Measurements from ENCODE around the gene CCNE1.
A peak's percentile ranks its signal among the peaks of the same experiment; 100 is the strongest.

CCNE1 gene

DNA sequence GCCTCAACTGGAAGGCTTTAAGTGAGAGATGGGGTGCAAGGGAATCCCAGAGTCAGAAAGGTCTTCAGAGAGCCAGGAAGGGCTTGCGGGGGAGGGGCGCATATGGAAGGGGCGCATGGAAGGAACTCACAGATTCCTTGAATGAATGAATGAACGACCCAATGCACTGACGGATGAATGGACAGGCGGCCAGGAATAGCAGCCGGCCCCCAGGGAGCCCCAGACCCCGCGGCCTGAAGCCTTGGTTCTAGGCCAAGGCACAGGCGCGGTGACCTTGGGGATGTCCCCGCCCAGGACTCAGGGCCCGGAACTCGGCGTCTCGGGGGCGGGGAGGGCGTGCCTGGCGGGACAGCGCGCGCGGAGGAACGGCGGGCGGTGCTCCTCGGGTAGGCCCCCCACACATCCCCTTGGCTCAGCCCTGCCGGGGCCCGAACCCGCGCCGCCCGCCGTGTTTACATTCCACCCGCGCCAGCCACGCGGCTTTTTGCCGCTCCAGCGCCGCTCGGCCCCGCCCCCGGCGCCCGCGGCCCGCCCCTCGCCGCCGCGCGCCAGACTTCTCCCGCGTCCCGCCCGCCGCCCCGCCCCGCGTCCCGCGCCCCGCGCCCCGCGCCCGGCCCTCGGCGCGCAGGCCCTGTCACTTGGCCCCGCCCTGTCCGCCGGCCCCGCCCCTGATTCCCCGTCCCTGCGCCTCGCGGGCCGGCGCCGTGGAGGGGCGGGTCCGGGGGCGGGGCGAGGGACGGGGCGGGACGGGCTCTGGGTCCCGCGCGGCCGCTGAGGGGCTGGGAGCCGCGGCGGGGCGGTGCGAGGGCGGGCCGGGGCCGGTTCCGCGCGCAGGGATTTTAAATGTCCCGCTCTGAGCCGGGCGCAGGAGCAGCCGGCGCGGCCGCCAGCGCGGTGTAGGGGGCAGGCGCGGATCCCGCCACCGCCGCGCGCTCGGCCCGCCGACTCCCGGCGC is at the start of gene CCNE1:
Gene CCNE1 (plus strand): TSS at position 867 of the 955 bp plus-strand sequence. CDS start 565 bp downstream, outside the sequence.
- peak; percentile 96 for DNase-seq (ENCODE audit: low spot score)

DNA sequence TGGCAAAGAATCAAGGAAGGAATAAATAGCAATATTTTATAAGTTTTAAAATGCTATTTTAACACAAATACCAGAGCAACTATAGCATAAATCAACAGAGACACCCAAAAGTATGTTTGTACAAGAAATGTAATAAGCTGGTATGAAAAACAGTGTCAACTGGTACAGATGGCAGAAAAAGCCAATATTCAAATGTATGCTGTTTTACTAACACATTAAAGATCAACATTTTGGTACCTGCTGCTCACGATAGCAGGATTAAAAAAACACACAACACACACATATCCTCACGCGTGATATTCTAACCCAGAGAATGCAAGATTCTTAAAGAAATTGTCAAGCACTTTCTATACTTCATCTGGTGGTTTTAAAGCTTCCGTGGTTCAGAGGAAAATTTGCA is 48.6 kb upstream of the CCNE1 start:
- DNase-seq (ENCODE audit: low spot score), result no peak

DNA sequence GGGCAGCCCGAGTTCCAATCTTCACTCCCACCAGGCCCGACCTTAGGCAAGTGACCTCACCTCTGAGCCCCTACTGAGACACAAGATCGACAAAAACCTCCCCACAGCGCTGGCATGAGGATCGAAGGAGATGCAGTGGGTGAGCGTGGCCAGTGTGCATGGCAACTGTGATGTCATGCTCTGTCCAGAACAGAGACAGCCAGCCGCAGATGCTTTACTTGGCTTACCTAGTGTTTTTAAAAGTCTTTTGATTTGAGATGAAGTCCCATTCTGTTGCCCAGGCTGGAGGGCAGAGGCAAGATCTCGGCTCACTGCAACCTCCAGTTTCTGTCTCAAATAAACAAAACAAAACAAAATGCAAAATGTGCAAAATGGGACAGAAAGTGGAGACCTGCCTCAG is 47.4 kb upstream of the CCNE1 start:
- DNase-seq (ENCODE audit: low spot score), result no peak

DNA sequence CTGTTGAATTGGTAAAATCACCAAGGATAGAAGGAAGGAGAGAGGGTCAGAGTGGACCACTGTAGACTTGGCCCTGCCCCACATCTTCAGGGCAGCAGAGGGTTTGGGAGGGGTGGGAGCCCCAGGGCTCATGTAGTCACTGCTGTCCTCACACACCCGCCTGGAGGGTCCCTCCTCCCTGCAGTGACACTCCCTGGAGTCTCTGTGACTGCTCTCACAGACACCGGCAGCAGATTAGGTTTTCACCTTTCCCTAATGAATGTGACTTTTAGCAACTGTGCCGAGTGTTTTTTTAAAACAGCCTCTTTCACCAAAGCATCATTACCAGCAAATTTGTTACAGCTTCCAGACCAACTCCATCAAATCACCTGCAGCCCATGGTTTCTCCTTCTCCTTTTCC is 45.7 kb upstream of the CCNE1 start:
- no peak for DNase-seq (ENCODE audit: low spot score)

DNA sequence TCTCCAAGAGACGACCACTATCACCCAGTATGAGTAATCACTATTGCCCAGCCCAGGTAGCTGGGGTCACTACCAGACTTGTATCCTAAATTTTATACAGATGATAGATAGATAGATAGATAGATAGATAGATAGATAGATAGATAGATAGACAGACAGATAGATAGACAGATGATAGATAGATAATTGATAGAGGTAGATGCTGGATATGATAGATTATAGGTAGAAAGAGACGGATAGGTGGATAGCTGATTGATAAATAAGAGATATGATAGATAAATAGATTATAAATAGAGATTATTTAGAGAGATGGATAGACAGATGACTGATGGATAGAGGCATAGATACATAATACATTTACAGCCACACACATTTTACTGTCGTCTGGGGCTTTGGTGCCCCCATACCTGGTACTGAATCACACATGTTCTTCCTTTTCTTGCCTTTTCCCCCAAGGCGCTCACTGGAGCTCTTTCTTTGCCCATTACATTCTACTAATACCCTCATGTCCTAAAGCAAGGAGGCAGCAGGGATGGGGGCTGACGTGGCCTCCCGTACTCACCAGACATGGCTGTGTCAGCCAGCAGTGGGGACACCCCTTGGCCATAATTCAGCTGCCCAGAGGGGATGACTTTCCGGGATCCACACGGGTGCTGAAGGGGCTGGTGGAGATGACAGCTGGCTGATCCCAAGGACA is 44.6 kb upstream of the CCNE1 start:
- no peak for DNase-seq (ENCODE audit: low spot score)

DNA sequence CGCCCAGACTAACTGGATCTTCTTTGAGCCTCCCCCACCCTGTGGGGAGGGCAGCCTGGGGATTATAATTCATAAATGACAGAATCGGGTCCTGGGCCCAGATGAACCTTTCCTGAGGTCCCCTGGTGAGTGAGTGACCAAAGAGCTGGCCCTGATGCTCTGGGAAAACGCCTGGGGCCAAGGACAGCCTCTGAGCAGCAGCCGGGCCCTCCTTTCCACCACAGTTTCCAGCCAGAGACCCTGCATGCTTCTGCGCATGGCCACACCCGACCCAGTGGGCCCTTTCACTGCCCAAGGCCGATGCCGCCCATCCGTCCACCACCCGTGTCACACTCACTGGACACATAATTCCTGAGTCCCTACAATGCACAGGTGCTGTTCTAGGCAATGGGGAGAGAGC is 43.6 kb upstream of the CCNE1 start:
- DNase-seq (ENCODE audit: low spot score), result no peak

DNA sequence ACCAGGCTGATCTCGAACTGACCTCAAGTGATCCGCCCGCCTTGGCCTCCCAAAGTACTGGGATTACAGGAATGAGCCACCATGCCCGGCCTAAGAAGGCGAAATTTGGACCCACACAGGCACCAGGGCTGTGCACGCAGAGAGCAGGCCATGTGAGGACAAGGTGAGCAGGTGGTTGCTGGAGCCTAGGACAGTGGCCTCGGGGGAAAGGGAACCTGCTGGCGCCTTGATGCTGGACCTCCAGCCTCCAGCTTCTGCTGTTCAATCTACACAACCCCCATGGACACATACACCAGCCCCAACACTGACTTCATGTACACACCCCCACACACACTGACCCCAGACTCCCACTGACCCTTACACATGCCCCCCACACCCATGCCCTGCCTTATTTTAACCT is 41.8 kb upstream of the CCNE1 start:
- no peak for DNase-seq (ENCODE audit: low spot score)

DNA sequence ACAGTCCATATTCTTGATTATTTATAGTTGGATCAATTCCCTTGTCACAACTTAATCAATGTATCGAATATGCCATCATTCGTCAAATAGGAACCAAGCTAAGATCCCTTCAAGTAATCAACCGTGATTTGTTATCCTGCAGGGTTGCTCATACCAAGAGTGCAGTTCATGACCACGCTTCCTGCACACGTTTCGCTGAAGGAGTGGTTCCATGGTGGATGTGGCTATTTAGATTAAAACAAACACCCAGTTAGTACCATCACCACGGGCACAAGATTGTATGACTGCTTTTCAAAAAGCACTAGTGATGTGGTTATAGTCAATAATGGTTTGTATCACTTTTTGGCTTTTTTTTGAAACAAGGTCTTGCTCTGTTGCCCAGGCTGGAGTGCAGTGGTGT is 41.1 kb upstream of the CCNE1 start:
- DNase-seq (ENCODE audit: low spot score), result no peak

DNA sequence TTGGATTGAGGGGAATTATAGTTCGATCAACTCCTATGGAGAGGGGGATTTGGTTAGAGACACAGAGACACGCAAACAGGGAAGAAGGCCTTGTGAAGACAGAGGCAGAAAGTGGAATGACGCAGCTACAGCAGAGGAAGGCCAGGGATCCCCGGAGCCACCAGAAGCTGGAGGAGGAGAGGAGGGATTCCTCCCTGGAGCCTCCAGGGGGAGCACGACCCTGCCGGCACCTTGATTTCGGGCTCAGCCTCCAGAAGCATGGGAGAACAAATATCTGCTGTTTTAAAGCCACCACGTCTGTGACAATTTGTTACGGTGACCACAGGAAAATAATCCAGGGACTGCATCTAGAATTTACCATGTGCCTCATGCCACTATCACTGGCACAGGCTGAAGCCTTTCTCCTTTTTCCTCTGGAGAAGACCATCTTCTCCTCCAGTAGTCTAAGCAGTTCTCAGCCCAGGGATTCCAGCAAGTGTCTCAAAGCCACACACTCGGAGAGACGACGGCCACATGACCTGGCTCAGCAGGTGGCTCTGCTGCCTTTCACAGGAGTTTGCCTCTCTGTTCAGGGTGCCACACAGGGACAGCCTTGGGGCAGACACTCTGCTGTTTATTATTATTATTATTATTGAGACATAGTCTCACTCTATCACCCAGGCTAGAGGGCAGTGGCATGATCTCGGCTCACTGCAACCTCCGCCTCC is 39.9 kb upstream of the CCNE1 start:
- DNase-seq (ENCODE audit: low spot score), result no peak

DNA sequence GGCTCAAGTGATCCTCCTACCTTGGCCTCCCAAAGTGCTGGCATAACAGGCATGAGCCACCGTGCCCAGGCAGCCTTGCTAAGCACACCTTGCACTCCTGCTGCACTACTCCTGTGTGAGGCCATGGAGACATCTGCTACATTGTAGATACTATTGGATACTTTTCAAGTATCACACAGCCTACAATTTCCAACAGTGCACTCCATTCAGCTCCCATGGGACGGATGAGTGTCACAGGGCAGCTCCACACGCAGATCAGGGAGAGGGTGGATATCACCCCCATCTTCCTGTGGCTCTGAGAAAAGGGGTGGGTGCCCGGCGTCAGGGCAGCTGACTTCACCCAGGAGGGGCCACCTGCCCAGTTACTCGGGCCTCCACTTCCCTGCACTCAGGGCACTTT is 39.1 kb upstream of the CCNE1 start:
- no peak for DNase-seq (ENCODE audit: low spot score)

DNA sequence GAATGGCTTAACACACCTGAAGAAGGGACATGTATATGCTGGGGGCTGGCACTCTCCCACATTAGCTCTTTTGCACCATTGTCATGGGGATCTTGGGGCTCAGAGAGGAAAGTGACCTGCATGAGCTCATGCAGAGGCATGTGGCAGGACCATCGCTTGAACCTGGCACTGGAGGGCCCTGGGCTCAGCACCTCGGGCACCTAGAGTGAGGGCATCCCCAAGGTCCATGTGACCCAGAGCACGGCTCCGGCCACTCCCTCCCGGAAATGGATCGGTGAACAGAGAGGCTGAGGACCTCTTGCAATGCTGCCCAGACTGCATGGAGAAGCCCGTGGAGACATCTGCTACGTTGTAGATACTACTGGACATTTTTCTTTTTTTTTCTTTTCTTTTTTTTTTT is 38.6 kb upstream of the CCNE1 start:
- no peak for DNase-seq (ENCODE audit: low spot score)

DNA sequence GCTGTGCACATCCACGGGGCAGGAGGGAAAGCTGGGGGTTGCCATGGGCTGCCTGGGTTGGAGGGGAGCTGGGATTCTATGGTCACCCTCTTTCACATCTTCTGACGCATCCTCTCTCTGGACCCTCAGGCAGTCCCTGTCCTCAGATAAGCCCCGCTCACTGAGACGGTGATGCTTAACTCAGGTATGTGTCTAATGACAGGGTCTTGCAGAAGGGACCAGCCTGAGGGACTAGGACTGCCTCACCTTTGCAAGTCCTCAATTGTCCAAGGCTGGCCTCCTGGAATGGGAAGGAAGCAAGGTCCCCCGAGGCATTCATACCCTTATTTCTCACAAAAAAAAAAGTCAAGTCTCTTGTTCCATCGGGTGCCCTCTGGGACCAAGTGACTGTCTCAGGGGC is 37.7 kb upstream of the CCNE1 start:
- no peak for DNase-seq (ENCODE audit: low spot score)

DNA sequence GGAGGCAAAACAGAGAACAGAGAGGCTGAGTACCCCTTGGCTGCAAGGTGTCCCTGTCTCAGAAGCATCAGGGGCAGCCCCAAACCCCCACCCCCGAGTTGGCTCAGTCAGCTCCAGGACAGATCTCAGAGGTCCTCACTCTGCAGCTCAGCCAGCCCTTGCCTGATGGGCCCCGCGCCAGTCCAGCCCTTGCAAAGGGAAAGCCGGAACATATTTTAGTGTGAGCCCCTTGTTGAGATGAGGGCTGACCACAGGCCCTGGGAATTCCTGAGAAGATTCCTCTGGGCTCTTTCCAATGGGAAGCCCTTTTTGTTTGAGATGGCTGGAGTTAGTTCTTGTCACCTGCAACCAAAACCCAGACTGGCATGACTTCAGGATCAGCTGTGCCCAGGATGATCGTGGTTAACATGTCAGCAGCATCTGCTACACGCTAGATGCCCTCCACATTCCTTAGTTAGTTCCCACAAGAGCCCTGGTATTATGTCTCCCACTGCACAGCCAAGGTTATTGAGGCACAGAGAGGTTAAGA is 33.9 kb upstream of the CCNE1 start:
- no peak for DNase-seq (ENCODE audit: low spot score)

DNA sequence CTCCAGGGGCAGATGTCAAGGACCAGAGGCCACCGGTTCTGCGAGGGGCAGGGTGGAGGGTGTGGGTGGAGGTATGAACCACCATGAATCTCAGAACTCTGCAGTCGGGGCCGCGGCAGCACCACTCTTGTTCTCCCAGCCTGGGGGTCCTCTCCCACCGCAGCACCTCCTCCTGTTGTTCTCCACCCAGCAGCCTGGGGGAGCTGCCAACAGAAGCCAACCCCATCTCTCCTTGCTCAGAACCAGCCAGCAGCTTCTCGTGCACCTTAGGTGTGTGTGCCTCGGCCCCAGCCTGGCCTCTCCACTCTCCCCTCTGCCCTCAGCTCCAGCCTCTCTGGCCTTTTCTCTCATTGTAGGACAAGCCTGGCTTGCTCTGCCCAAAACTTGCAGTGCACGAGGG is 31.9 kb upstream of the CCNE1 start:
- no peak for DNase-seq (ENCODE audit: low spot score)

DNA sequence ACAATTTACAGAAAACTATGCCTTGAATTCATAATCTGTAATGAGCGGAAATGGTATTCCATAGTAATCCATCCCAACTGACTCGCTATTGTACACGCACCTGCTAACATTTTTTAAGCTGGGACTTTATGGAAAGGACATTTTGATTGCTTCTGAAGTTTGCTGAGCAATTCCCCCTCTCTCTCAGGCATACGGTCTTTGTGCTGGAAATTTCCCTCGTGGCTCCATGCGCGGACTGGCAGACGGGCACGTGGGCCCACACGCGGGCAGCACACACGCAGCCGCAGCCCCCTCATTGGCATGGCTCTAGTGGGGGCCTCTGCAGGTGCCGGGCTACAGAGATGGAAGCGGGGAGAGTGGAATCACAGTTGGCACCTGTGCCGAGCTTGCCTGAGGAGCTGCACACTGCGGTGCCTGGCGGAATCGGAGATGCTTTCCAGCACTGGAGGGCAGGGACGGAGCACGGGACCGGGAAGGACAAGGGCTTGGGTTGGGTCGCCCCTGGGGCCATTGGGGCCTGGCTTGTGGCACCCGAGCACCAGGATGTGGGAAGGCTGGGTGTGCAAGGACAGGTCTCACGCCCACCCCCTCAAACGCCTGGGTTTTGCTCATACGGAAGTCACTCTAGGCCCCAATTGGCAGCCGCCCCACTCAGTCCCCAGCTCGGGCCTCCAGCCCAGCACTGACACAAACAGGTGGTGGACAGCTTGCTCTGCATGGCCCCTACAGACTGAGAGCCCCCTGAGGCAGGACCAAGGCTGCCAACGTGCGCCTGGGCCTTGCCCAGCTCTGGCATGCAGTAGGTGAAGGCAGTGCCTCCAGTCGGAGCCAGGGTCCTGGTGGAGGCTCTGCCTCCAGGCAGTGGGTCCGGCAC is 30.2 kb upstream of the CCNE1 start:
- no peak for DNase-seq (ENCODE audit: low spot score)

DNA sequence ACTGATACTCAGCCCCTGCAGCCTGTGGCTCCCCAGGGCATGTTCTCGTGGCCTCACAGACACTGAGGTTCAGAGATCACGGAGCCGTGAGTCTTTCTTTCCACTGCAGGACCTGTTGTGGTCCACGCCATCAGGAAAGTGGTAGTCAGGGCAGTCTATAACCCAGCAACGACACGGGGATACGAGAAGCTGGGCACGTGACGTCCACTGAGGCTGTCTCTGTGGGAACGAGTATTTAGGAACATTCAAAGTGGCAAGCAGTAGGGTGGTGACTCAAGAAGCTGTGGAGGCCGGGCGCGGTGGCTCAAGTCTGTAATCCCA is 29.6 kb upstream of the CCNE1 start:
- DNase-seq (ENCODE audit: low spot score), result no peak

DNA sequence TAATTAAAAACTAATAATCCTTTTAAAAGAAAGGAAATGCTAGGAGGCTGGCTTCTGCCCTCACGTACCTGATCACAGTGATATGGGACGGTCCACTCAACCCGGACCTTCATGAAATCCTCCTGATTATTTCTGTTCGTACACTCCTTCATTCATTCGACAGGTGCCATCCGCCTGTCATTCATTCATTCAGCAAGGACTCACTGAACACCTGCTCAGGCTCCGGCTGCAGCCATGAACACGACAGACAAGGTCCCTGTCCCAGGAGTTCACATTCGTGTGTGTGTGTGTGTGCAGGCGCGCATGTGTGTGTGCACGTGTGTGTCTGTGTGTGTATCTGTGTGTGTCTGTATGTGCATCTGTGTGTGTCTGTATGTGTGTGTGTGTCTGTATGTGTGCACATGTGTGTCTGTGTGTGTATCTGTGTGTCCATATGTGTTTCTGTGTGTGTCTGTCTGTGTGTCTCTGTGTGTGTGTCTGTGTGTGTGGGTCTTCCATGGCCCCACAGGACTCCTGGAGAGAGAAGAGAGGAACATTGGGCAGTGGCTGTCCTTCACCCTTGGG is 28.1 kb upstream of the CCNE1 start:
- DNase-seq (ENCODE audit: low spot score), result no peak

DNA sequence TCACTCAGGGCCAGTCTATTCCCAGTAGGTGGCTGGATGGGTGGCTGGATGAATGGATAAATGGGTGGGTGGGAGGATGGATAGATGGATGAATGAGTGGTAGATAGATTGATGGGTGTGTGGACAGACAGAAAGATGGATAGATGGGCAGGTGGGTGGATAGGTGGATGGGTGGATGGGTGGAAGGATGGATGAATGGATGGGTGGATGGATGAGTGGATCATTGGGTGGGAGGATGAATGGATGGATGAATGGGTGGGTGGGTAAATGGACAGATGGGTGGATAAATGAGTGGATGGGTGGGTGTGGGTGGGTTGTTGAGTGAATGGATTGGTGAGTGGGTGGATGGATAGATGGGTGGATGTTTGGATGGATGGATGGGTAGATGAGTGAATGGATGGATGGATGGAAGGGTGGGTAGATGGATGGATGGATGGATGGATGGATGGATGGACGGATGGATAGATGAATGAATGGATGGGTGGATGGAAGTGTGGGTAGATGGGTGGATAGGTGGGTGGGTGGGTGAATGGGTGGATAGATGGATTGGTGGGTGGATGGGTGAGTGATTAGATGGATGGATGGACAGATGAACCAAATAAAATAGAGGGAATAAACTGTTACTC is 27.1 kb upstream of the CCNE1 start:
- no peak for DNase-seq (ENCODE audit: low spot score)

DNA sequence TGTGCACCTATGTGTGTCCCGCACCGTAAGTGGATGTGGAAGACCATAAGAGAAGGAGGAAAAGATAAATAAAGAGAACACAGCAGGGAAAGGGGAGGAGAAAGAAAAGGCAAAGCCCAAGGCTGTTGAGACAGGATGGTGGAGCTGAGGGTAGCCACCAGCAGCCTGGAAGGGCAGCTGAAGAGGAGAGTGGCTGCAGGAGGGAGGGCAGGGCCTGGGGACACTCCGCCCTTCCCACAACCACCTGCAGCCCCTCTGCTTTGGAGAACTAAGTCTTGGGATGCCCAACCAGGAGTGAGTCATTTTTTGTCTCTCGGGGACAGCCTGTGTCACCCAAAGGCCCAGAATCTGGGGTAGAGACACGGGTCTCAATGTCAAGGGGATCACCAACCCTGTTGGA is 26.4 kb upstream of the CCNE1 start:
- DNase-seq (ENCODE audit: low spot score), result no peak

DNA sequence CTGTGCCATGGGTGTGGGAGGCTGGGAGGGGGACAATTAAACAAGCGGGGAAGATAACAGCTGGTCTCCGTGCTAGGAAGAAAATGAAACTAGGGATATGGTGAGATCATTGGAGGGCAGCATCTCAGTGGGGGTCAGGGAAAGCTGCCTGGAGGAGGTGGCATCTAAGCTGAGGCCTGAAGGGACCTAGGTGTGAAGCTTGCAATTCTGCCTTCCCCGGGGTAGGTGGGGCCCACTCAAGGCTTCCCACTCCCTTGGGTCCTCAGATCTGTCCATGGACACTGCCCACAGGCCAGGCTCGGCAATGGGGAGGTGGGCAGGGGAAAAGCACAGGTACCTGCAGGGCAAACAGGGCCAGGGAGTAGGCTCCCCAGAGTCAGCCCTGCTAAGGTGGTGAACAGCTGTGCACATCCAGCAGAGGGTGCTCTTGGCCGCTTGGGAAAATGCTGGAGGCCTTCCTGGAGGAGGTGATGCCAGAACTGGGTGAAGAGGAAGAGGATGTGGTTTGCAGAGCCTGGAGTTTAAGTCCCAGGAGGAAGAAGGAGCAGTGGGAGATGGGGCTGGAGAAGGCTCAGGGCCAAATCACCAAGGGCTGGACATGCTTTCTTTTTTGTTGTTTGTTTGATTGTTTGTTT is 25.7 kb upstream of the CCNE1 start:
- peak; percentile 16 for DNase-seq (ENCODE audit: low spot score)
